HG02938 (cell line): ENCODE measurements around the gene AMFR.
A peak's percentile ranks its signal among the peaks of the same experiment; 100 is the strongest.

Experiments used
- ATAC-seq: cut with Tn5 transposase; IDR thresholded peaks from one replicate; pipeline ENCODE4 v1.9.1; 2021; ENCODE audit warnings: mild to moderate bottlenecking, moderate library complexity; ENCODE audit not compliant: unreplicated experiment

AMFR gene

DNA sequence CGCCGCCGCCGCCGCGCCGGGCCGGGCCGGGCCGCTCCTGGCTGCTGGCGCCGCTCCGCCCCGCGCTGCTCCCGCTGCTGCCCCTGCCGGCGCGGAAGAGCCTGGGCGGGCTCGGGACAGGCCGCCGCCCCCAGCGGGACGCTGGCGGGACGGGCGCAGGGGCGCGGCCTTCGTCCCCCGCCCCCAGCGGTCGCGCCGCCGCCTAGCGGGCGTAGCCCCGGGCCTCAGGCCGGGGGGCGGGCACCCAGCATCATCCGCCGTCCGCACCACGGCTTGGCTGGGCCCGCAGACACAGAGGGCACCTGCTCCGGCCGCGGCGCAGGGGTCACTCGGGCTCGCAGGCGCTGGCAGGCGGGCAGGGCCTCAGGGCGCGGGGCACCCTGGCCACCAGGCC is at the start of gene AMFR:
AMFR (minus strand) TSS at position 107 of the 394 bp plus-strand sequence. CDS start 218 bp downstream, outside the sequence.
- peak; percentile 59 for ATAC-seq

DNA sequence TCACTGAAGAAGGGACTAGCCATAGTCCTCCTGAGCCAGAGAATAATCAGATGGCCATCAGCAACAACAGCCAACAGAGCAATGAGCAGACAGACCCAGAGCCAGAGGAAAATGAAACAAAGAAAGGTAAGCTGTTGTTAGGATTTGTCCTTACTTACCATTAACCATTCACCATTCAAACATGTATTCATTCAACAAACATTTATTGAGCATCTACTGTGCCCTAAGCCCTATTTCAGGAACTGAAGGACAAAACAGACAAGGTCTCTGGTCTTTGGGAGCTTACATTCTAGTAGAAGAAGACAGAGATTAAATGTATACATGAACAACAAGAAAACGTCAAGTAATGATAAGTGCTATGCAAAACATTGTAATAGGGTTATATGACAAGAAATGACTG is 45.3 kb upstream of the AMFR start:
- no peak for ATAC-seq

DNA sequence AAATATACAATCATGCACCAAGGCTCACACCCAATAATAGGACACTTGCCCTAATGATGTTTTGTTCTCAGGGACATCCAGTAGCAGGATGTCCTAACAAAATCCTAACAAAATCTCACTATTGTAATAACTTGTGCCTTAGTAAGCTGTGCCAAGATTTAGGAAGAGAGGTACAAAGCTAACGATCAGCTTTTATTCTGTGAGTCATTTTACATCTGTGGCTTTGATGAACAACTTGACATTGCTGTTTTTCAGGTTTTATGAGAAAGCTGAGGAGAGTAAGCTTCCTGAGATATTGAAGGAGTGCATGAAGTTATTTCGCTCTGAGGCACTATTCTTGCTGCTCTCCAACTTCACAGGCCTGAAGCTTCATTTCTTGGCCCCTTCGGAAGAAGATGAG is 44.9 kb upstream of the AMFR start:
- ATAC-seq, result no peak

GRCh38 chr16:56469748-56470147 is 44.4 kb upstream of the AMFR start:
- ATAC-seq, result no peak

DNA sequence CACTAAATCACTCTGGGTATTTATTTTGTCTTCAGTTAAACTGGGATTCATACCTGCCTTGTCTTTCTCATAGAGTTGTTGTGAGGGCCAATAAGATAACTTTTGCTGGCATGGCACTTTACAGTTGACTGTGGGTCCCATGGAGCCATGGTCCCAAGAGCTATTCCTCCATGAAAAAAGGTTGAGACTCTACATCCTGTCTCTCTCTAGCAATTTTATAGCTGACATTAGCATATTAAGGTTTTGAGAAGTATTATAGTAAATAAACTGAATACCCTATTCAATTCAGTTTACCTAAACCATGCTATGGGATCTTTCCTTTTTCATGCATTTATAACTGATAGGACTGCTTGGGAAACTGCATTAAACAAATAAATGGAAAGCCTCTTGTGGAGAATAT is 43.5 kb upstream of the AMFR start:
- no peak for ATAC-seq

DNA sequence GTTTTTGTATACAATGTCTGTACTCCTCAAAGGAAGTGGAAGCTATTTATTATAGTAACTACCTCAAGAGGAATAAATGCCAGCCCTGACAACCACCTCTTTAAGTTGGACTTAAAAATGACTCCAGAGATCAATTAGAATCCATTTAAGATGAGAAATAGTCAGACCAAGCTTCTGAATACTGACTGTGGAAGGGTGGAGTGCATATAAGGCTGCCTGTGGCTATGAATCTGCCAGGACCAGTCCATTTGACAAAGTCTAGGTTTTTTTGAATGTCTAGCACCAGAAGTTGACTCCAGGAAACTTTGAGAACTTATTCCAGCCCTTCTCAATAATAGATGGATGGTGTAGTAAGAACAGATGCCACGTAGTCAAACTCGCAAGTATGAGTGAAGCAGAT is 41.0 kb upstream of the AMFR start:
- ATAC-seq, result no peak

- ATAC-seq, result no peak
Observed at GRCh38 chr16:56463153-56463552, 37.8 kb upstream of the AMFR start.

GRCh38 chr16:56462064-56462796 is 36.9 kb upstream of the AMFR start:
- ATAC-seq, result no peak

DNA sequence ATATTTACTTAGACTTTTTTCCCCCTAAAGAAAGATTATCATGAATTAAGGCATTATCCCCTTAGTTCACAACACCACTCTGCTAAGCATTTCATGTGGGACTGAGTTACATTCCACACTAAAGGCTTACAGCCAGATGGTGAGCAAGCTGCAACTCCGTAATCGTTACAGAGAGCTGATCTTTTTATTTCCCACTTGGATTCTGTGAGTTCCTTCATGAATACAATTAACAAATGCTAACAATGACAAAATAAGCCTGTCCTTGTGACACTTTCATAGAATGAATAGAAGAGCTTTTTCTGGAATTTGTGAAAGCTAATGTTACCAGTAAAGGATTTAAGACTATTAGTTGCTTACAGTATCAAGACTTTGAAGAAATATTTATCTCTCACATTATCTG is 34.8 kb upstream of the AMFR start:
- ATAC-seq, result no peak

- ATAC-seq, result no peak
Observed at GRCh38 chr16:56457927-56458470, 32.7 kb upstream of the AMFR start.

DNA sequence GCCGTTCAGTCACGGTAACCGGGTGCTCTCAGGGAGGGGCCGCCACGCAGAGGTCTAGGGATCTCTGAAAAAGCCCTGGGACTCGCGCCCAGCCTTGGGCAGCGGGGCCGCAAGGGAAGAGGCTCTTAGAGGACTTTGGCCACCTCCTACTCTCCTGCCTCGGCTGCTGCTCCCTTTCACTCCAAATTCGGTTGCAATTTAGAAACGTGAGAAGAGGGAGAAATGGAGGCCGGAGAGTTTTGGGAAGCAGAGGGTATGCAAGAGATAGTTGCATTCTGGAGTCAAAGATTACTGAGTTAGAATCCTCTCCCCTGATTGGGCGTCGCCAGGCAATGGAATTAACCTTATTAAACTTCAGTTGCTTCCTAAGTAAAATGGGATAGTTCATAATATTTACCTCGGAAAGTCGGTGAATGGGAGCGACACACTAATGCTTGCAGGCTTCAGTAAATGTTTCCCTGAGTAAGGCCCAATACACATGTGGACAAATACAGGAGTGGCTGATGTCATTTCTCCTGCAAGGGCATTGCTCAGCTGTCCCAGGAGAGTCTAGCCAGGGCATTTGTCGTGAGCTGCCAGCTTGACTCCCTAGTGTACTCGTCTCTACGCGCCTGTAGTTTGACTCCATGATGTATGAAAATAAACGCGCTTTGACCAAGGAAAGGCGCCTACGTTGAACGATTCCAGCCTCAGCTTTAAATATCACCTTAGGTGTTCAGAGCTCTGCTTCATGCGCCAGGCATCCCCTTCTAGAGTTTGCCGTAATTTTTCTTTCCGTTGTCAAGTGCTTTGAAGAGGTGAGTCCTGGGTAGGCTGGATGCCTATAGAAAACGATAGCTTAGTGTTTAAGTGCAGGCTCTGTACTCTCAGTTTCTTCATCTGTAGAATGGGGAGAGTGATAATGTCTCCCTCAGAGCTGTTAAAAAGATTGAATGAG is 26.7 kb upstream of the AMFR start:
- ATAC-seq, result peak; percentile 36

- peak; percentile 98 for ATAC-seq
Observed at GRCh38 chr16:56450986-56451752, 25.8 kb upstream of the AMFR start, which contains the start of the genes NUDT21 and OGFOD1. Gene NUDT21, minus strand, starts transcription at chr16:56451332. Its CDS starts 130 bp downstream, at chr16:56451202. Gene OGFOD1, plus strand, starts transcription at chr16:56451554. Its CDS starts 59 bp downstream, at chr16:56451613.

- peak; percentile 18 for ATAC-seq
Observed at GRCh38 chr16:56450275-56450985, 25.1 kb upstream of the AMFR start.

- no peak for ATAC-seq
Observed at GRCh38 chr16:56448005-56448404, 22.7 kb upstream of the AMFR start.

DNA sequence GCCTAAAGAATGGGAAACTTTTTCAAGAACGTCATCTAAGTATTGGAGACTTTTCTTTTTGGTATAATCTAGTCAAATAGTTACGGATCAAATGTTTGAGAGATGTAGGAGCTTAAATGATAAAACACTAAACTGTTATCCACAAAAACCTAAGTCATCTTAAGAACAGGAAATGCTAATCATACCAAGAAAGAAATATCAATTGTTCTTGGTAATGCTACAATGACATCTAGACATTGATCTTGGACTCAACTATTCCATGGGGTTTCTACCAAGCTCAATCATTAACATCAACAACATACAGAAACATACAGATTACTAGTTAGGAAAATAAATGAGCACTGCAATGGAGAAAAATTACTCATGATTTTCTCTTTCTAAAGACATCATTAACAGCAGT is 21.9 kb upstream of the AMFR start:
- ATAC-seq, result no peak

- ATAC-seq, result no peak
Observed at GRCh38 chr16:56438038-56438437, 12.7 kb upstream of the AMFR start.

- ATAC-seq, result no peak
Observed at GRCh38 chr16:56436258-56436657, 10.9 kb upstream of the AMFR start.

GRCh38 chr16:56428091-56428490 is 2.7 kb upstream of the AMFR start:
- no peak for ATAC-seq

DNA sequence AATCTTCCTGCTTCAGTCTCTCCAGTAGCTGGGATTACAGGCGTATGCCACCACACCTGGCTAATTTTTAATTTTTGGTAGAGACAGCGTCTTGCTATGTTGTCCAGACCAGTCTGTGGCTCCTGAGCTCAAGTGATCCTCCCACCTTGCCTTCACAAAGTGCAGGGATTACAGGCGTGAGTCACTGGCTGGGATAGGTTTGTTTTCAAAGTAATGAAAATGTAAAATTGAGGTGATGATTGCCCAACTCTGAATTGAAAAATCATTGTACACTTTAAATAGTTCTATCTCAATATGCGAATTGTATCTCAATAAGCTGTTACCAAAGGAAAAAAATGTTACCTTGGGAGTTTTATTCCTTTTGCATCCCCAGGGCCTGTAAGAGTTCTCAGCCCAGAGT is 1.2 kb upstream of the AMFR start:
- ATAC-seq, result no peak

GRCh38 chr16:56424791-56425438 is 430 bp downstream of the AMFR start:
- peak; percentile 20 for ATAC-seq
